HepG2 (cell line): ENCODE data around the gene MBD3. TPM values are rescaled to one million over a fixed set of nuclear protein-coding genes. Genes with fewer than 3 reads are reported as not detected.
A peak's percentile ranks its signal among the peaks of the same experiment; 100 is the strongest.

Experiments used
- CHD4 ChIP-seq: fragments of 200-600 bp; sonication (generic); IDR thresholded peaks from 2 replicates; pipeline ENCODE4 v1.7.0; 2017; ENCODE audit warnings: mild to moderate bottlenecking, low read length, borderline replicate concordance
- EZH2 ChIP-seq: conservative IDR thresholded peaks from 2 replicates; pipeline ENCODE4 v1.6.1; 2012; ENCODE audit warnings: mild to moderate bottlenecking, low read depth, low read length, moderate library complexity
- FOXO1 ChIP-seq: sonication (generic); formaldehyde crosslinking; IDR thresholded peaks from 2 replicates; pipeline ENCODE4 v1.4.0; 2020; ENCODE audit warnings: missing genetic modification reagents
- GABPB1 ChIP-seq: IDR thresholded peaks from 2 replicates; pipeline ENCODE4 v1.6.1; 2016; ENCODE audit warnings: mild to moderate bottlenecking, missing genetic modification reagents, moderate library complexity, missing compliant biosample characterization
- HNF4G ChIP-seq, 2 experiments: sonication (generic) in 1 of 2; formaldehyde crosslinking in 1 of 2; IDR thresholded peaks; 2 replicates each; pipeline versions ENCODE4 v1.4.0 to v1.6.1; 2011 to 2020; ENCODE audit warnings: borderline replicate concordance in 2 of 2, low read depth in 2 of 2, mild to moderate bottlenecking in 2 of 2, low read length in 1 of 2, missing genetic modification reagents in 1 of 2, moderate library complexity in 1 of 2
- HNRNPUL1 ChIP-seq: fragments of 200-400 bp; formaldehyde crosslinking; IDR thresholded peaks from 2 replicates; pipeline ENCODE4 v1.6.1; 2017; ENCODE audit warnings: low read depth, mild to moderate bottlenecking, low read length, moderate library complexity
- SNRNP70 ChIP-seq: fragments of 200-400 bp; formaldehyde crosslinking; IDR thresholded peaks from 2 replicates; pipeline ENCODE4 v1.6.1; 2017; ENCODE audit warnings: mild to moderate bottlenecking, low read depth, low read length, moderate library complexity
- YY1 ChIP-seq: IDR thresholded peaks from 2 replicates; pipeline ENCODE4 v1.6.1; 2011; ENCODE audit warnings: low read length, low read depth, moderate library complexity, mild to moderate bottlenecking; ENCODE audit not compliant: insufficient read depth, insufficient replicate concordance
- ZNF496 ChIP-seq: sonication (generic); formaldehyde crosslinking; IDR thresholded peaks from 2 replicates; pipeline ENCODE4 v1.8.1; 2023; ENCODE audit warnings: mild to moderate bottlenecking, moderate library complexity, missing genetic modification reagents; ENCODE audit not compliant: insufficient replicate concordance
- ZNF605 ChIP-seq: sonication (generic); formaldehyde crosslinking; IDR thresholded peaks from 2 replicates; pipeline ENCODE4 v1.8.0; 2022; ENCODE audit warnings: mild to moderate bottlenecking, missing genetic modification reagents
- ZNF713 ChIP-seq: sonication (generic); formaldehyde crosslinking; IDR thresholded peaks from 2 replicates; pipeline ENCODE4 v1.4.0; 2020; ENCODE audit warnings: mild to moderate bottlenecking, missing genetic modification reagents
- ZNF720 ChIP-seq: sonication (generic); formaldehyde crosslinking; IDR thresholded peaks from 2 replicates; pipeline ENCODE4 v1.4.0; 2020; ENCODE audit warnings: missing genetic modification reagents
- polyA plus RNA-seq, 8 experiments: library from polyadenylated mRNA; depleted of rRNA in 3 of 8; stranded (reverse) in 7 of 8; unstranded in 1 of 8; fragments of >200 nt; fragmentation: Illumina TruSeq in 4 of 8; extraction: Trizol in 4 of 8; gene quantifications; 2 replicates each; pipeline versions ENCODE4 v1.2.1 to v1.2.3, GENCODE V29; 2011 to 2016; ENCODE audit warnings: low read depth in 4 of 8, missing spikeins in 1 of 8, mixed read lengths in 1 of 8; ENCODE audit not compliant: insufficient read depth in 1 of 8
- total RNA-seq, 5 experiments: library from RNA; depleted of rRNA; stranded (reverse); fragments of >200 nt; fragmentation: Illumina TruSeq; extraction: Trizol; gene quantifications; 2 replicates each; pipeline ENCODE4 v1.2.3, GENCODE V29; 2016; ENCODE audit warnings: low read depth in 1 of 5
- TF ChIP-seq, protein P1 (sequence below), 2 experiments: IDR thresholded peaks; 2 replicates each; pipeline ENCODE4 v1.6.1; 2011 to 2012; ENCODE audit warnings: low read length in 2 of 2, borderline replicate concordance in 1 of 2, low read depth in 1 of 2, mild to moderate bottlenecking in 1 of 2, moderate library complexity in 1 of 2
- TF ChIP-seq, protein P2 (sequence below): sonication (generic); formaldehyde crosslinking; IDR thresholded peaks from 2 replicates; pipeline ENCODE4 v1.4.0; 2020; ENCODE audit warnings: mild to moderate bottlenecking, missing genetic modification reagents, borderline replicate concordance
- TF ChIP-seq, protein P3 (sequence below): fragments of 450-650 bp; IDR thresholded peaks from 2 replicates; pipeline ENCODE4 v1.6.1; 2017
- TF ChIP-seq, protein P4 (sequence below): sonication (generic); formaldehyde crosslinking; IDR thresholded peaks from 2 replicates; pipeline ENCODE4 v1.4.0; 2020; ENCODE audit warnings: missing genetic modification reagents; ENCODE audit errors: not compliant biosample characterization
- TF ChIP-seq, protein P5 (sequence below): IDR thresholded peaks from 2 replicates; pipeline ENCODE4 v1.6.1; 2016; ENCODE audit warnings: low read depth, borderline replicate concordance

Gene MBD3
- total and polyA plus RNA-seq, 2 of the 13 experiments (the other 11 are each of a cell fraction or from before 2014, with no cell fraction given): 21.2 to 76.9 TPM

DNA sequence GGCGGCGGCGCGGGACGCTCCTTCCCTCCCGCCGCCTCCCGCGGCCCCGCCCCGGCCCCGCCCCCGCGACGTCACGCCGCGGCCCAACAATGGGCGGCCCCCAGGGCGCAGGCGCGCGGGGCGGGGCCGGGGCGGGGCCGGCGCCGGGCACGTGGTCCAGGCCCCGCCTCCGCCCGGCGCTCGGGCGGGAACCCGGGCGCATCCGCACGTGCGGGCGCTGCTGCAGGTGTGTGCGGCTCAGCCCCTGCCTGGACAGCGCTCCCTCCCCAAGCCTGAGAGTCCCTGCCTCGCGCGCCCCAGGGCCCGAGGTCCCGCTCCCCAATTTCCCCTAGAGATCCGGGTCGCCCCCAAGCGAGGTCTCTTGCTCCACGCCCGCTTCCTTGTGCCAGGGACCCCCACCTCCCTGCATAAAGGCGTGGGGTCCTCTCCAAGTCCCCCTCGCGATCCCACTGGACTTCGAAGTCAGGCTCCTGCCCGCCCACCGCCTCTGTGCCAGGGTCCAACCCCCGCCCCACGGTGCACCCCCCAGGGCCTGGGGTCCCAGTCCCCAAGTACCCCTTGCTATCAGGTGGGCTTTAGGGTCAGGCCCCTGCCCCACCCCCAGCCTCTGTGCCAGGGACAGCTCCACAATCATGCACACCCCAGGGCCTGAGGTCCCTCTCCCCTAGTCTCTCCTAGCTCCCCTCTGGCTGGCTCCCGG lies 24.2 kb downstream of the MBD3 start, which contains the start of gene MEX3D (continued):
- peak; percentile 56; the same call in 1 of the 2 replicates for TF ChIP-seq GABPB1
- no peak for TF ChIP-seq SNRNP70
- peak; percentile 61; the same call in 1 of the 2 replicates for TF ChIP-seq ZNF605 (CRISPR knock-in tag)
- no peak for TF ChIP-seq HNRNPUL1
- no peak for TF ChIP-seq HNF4G (IDR thresholded peaks at IDR 0.05; ENCODE audit: borderline replicate concordance, low read depth, low read length)
- no peak for TF ChIP-seq HNF4G (CRISPR knock-in tag; IDR thresholded peaks at IDR 0.05; ENCODE audit: borderline replicate concordance, low read depth)
- no peak for TF ChIP-seq ZNF720 (CRISPR knock-in tag)
- TF ChIP-seq EZH2: no peak
- TF ChIP-seq CHD4: no peak
- TF ChIP-seq FOXO1 (CRISPR knock-in tag): no peak
- TF ChIP-seq, protein P1, sequence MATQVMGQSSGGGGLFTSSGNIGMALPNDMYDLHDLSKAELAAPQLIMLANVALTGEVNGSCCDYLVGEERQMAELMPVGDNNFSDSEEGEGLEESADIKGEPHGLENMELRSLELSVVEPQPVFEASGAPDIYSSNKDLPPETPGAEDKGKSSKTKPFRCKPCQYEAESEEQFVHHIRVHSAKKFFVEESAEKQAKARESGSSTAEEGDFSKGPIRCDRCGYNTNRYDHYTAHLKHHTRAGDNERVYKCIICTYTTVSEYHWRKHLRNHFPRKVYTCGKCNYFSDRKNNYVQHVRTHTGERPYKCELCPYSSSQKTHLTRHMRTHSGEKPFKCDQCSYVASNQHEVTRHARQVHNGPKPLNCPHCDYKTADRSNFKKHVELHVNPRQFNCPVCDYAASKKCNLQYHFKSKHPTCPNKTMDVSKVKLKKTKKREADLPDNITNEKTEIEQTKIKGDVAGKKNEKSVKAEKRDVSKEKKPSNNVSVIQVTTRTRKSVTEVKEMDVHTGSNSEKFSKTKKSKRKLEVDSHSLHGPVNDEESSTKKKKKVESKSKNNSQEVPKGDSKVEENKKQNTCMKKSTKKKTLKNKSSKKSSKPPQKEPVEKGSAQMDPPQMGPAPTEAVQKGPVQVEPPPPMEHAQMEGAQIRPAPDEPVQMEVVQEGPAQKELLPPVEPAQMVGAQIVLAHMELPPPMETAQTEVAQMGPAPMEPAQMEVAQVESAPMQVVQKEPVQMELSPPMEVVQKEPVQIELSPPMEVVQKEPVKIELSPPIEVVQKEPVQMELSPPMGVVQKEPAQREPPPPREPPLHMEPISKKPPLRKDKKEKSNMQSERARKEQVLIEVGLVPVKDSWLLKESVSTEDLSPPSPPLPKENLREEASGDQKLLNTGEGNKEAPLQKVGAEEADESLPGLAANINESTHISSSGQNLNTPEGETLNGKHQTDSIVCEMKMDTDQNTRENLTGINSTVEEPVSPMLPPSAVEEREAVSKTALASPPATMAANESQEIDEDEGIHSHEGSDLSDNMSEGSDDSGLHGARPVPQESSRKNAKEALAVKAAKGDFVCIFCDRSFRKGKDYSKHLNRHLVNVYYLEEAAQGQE (IDR thresholded peaks at IDR 0.05; ENCODE audit: borderline replicate concordance in 1 of 2, low read depth in 1 of 2, low read length in 2 of 2): no peak
- TF ChIP-seq, protein P2, sequence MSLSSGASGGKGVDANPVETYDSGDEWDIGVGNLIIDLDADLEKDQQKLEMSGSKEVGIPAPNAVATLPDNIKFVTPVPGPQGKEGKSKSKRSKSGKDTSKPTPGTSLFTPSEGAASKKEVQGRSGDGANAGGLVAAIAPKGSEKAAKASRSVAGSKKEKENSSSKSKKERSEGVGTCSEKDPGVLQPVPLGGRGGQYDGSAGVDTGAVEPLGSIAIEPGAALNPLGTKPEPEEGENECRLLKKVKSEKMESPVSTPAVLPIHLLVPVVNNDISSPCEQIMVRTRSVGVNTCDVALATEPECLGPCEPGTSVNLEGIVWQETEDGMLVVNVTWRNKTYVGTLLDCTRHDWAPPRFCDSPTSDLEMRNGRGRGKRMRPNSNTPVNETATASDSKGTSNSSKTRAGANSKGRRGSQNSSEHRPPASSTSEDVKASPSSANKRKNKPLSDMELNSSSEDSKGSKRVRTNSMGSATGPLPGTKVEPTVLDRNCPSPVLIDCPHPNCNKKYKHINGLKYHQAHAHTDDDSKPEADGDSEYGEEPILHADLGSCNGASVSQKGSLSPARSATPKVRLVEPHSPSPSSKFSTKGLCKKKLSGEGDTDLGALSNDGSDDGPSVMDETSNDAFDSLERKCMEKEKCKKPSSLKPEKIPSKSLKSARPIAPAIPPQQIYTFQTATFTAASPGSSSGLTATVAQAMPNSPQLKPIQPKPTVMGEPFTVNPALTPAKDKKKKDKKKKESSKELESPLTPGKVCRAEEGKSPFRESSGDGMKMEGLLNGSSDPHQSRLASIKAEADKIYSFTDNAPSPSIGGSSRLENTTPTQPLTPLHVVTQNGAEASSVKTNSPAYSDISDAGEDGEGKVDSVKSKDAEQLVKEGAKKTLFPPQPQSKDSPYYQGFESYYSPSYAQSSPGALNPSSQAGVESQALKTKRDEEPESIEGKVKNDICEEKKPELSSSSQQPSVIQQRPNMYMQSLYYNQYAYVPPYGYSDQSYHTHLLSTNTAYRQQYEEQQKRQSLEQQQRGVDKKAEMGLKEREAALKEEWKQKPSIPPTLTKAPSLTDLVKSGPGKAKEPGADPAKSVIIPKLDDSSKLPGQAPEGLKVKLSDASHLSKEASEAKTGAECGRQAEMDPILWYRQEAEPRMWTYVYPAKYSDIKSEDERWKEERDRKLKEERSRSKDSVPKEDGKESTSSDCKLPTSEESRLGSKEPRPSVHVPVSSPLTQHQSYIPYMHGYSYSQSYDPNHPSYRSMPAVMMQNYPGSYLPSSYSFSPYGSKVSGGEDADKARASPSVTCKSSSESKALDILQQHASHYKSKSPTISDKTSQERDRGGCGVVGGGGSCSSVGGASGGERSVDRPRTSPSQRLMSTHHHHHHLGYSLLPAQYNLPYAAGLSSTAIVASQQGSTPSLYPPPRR (CRISPR knock-in tag): no peak
- TF ChIP-seq ZNF496: no peak
- no peak for TF ChIP-seq ZNF713
- TF ChIP-seq, protein P3, sequence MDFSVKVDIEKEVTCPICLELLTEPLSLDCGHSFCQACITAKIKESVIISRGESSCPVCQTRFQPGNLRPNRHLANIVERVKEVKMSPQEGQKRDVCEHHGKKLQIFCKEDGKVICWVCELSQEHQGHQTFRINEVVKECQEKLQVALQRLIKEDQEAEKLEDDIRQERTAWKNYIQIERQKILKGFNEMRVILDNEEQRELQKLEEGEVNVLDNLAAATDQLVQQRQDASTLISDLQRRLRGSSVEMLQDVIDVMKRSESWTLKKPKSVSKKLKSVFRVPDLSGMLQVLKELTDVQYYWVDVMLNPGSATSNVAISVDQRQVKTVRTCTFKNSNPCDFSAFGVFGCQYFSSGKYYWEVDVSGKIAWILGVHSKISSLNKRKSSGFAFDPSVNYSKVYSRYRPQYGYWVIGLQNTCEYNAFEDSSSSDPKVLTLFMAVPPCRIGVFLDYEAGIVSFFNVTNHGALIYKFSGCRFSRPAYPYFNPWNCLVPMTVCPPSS: no peak
- TF ChIP-seq, protein P4, sequence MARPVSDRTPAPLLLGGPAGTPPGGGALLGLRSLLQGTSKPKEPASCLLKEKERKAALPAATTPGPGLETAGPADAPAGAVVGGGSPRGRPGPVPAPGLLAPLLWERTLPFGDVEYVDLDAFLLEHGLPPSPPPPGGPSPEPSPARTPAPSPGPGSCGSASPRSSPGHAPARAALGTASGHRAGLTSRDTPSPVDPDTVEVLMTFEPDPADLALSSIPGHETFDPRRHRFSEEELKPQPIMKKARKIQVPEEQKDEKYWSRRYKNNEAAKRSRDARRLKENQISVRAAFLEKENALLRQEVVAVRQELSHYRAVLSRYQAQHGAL (CRISPR knock-in tag): no peak
- TF ChIP-seq, protein P5, sequence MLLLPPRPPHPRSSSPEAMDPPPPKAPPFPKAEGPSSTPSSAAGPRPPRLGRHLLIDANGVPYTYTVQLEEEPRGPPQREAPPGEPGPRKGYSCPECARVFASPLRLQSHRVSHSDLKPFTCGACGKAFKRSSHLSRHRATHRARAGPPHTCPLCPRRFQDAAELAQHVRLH (CRISPR knock-in tag): peak; percentile 71; the same call in 1 of the 2 replicates
- no peak for TF ChIP-seq YY1
